Measurements from ENCODE around the gene APOBEC3H.
"Not testable (repeated sequence)": the region's sequence is repeated elsewhere in the genome, so short reads cannot be mapped to it uniquely, and the experiment has no call there.

APOBEC3H gene

DNA sequence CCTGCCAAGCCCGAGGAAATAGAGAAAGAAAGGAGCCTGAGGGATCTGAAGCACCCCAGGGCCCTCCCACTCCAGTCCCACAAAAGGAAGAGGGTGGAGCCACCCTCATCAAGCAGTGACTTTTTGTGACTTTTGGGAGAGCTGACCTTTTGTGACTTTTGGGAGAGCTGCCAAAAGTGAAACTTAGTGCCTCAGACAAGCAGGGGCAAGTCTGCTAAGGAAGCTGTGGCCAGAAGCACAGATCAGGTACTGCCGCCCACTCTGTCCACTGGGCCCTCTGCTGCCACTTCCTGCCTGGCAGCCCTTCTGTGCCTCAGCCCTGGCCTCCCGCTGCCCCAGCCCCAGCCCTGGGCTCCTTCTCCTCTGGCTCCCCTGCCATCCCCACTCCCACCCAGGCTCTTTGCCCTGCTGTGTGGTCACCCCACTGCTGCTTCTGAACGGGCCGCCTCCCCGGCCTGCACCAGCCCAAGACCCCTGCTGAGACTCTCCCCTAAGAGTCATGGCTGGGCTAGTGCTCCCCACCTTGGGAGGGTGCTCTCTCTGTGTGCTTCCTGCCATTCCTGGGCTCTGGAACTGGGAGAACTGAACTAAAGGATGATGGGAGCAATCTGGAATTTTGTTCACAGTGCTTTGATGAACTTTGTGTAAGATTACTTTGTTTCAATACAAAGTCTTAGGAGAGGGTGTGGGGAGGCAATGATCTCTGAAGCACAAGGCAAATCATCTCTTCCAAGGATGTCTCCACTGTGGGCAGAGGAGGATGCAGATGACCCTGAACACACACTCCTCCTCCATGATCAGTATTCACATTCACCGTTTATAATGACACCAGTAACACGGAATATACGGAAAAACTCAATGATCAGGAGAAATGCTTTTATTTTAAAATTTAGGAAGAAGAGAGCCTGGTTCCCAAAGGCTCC lies at the start of gene APOBEC3H:
Gene APOBEC3H, plus strand, starts transcription at position 147 of the 923 bp plus-strand sequence. CDS start 3,035 bp downstream, outside the sequence.
- DNase-seq: no peak

DNA sequence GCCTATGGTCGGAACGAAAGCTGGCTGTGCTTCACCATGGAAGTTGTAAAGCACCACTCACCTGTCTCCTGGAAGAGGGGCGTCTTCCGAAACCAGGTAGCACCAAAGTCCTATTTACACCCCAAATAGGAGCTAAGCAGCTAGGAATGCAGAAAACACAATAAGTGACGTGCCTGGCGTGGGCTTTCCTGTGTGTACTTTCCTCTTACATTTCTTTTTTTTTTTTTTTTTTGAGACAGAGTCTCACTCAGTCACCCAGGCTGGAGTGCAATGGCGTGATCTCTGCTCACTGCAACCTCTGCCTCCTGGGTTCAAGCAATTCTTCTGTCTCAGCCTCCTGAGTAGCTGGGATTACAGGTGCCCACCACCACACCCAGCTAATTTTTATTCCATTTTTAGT lies 47.6 kb upstream of the APOBEC3H start:
- DNase-seq: not testable (repeated sequence)

GRCh38 chr22:39051844-39052495 lies 45.1 kb upstream of the APOBEC3H start:
- DNase-seq: not testable (repeated sequence)

DNA sequence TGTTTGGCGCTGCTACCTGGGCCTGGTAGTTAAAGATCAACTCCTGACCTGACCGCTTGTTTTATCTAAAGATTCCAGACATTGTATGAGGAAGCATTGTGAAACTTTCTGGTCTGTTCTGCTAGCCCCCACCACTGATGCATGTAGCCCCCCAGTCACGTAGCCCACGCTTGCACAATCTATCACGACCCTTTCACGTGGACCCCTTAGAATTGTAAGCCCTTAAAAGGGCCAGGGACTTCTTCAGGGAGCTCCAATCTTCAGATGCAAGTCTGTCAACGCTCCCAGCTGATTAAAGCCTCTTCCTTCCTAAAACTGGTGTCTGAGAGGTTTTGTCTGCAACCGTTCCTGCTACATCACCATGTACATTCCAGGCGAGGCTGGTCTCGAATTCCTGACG lies 41.4 kb upstream of the APOBEC3H start:
- no peak for DNase-seq

GRCh38 chr22:39061290-39061689 lies 35.8 kb upstream of the APOBEC3H start:
- not testable (repeated sequence) for DNase-seq

DNA sequence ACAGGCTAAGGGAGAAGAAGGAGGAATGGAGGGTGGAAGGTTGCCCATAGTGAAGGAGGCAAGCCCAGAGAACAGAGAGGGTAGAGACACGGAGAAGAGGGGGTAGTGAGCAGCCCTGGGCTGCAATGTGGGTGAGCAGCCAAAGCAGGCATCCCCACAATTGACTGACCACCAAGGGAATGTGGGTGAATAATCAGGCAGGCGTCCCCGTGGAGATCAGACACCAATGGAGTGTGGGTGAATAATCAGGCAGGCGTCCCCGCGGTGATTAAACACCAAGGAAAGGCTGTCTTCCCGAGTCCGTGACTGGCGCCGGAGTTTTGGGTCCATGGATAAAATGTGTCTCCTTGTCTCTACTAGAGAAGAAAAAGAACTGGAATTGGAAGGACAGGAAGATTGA lies 35.1 kb upstream of the APOBEC3H start:
- not testable (repeated sequence) for DNase-seq

GRCh38 chr22:39063904-39064303 lies 33.1 kb upstream of the APOBEC3H start:
- not testable (repeated sequence) for DNase-seq

GRCh38 chr22:39066442-39067276 lies 30.4 kb upstream of the APOBEC3H start:
- DNase-seq: not testable (repeated sequence)

DNA sequence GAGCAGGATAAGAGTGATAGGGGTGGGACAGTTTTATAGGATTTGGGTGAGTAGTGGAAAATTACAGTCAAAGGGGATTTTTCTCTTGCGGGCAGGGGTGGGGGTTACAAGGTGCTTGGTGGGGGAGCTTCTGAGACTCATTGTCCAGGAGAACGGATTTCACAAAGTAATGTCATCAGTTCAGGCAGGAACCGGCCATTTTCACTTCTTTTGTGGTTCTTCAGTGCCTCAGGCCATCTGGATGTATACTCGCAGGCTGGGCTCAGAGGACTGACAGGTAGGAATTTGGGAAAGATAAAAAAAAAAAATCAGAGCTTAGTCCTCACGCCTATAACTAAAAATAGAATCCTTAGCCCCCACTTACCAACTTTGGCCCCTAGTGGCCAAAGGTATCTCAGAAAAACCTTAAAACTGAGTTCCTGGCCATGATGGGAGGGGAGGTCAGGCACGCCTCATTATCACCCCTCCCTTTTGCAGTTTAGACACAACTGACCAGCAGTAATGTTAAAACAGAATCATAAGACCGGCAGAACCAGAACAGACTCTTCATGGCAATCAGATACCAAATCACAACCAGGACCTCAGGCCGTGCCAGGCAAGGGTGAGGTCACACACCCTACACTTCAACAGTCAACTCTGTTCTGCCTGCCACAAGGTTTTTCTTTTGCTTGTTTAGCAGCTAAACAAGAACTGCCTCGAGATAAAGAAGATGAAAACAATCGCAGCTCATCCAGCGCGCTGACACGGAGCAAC lies 28.8 kb upstream of the APOBEC3H start:
- DNase-seq: no peak

DNA sequence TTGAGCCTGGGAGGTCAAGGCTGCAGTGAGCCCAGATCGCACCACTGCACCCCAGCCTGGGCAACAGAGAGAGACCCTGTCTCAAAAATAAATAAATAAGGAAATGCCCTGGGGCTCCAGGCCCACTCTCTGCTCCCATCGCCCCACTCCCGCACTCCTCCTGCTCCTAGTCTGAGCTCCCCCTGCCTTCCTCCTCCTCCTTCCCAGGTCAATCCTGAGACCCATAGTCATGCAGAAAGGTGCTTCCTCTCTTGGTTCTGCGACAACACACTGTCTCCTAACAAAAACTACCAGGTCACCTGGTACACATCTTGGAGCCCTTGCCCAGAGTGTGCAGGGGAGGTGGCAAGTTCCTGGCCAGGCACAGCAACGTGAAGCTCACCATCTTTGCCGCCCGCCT lies 26.9 kb upstream of the APOBEC3H start:
- no peak for DNase-seq

DNA sequence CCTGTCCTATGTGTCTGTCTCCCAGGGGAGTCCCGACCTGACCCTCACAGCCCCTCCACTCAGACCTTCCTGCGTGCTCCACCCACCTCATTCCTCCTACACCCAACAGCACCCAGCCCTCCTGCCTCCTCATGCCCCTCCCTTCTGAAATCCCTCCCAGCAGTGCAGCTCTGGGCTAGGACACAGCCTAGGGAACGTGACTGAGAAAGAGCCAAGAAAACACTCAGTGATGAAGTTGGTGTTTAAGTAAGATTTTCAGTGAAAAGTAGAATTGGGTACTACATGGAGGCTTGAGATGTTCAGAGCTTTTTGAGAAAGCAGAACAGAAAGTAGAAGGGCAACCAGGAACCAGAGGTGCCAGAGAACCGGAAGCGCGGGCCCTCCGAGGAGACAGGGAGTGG lies 24.5 kb upstream of the APOBEC3H start:
- DNase-seq: not testable (repeated sequence)

DNA sequence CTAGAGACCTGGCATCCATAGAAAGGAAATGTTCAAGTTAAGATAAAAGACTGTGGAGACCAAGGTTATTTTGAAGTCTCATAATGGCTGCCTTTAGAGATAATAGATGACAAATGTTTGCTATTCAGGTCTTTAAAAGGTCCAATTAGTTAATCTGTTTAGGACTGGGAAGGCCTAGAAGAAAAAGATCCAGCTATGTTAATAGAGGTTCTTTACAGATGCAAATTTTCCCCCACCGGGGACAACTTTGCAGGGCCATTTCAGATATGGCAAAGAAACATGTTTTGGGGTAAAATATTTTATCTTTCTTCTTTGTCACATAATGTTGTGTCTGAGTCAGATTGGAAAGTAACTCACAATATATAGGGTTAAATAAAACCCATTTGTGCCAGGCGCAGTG lies 23.1 kb upstream of the APOBEC3H start:
- DNase-seq: no peak

- not testable (repeated sequence) for DNase-seq
Measured at GRCh38 chr22:39076155-39077025, 20.7 kb upstream of the APOBEC3H start.

DNA sequence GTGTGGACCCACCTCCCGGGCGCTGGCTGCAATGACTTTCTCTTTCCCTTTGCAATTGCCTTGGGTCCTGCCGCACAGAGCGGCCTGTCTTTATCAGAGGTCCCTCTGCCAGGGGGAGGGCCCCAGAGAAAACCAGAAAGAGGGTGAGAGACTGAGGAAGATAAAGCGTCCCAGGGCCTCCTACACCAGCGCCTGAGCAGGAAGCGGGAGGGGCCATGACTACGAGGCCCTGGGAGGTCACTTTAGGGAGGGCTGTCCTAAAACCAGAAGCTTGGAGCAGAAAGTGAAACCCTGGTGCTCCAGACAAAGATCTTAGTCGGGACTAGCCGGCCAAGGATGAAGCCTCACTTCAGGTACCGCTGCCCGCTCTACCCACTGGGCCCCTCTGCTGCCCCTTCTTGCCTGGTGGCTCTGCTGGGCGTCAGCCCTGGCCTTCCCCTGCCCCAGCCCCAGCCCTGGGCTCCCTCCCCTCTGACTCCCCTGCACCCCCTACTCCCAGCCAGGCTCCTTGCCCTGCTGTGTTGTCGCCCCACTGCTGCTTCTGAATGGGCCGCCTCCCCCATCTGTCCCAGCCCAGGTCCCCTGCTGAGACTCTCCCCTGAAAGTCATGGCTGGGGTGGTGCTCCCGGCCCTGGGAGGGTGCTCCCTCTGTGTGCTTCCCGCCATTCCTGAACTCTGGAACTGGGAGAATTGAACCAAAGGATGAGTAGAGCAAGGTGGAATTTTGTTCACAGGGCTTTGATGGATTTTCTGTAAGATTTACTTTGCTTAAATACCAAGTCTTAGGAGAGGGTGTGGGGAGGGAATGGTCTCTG lies 19.8 kb upstream of the APOBEC3H start, which contains the start of gene APOBEC3G:
Gene APOBEC3G, plus strand, starts transcription at position 250 of the 815 bp plus-strand sequence. Its CDS starts 87 bp downstream, at position 337.
- DNase-seq: peak; percentile 55

GRCh38 chr22:39077912-39078311 lies 19.1 kb upstream of the APOBEC3H start:
- DNase-seq: not testable (repeated sequence)

DNA sequence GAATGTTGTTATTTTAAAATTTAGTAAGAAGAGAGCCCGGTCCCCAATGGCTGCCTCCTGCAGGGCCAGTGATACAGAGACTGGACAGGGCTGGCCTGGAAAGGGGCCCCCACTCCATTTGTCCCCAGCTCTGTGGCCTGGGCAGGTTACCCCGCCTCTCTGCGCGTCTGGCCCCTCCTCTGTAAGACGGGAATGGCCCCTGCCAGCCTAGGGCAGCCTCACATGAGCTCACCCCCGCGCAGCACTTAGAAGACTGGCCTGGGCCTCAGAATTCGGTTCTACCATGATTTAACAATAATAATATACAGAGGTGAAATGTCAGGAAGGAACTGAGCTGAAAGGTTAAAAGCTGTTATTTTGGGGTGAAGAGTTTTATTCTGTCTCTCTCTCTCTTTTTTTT lies 18.7 kb upstream of the APOBEC3H start:
- no peak for DNase-seq

DNA sequence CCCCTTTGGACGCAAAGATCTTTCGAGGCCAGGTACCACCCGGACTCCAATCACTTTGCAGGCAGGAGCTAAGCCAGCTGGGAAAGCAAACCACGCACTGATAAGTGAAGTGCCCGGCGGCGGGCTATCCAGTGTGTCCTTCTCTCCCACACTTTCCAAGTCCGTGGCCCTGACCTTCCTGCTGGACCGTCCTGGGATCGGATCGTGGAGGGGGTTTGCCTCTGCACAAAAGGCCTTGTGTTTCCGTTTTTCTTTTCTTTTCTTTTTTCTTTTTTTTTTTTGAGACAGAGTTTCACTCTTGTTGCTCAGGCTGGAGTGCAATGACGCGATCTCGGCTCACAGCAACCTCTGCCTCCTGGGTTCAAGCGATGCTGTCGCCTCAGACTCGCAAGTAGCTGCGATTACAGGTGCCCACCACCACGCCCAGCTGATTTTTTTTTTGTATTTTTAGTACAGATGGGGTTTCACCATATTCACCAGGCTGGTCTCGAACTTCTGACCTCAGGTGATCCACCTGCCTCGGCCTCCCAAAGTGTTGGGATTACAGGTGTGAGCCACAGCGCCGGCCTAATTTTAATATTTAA lies 17.9 kb upstream of the APOBEC3H start:
- DNase-seq: not testable (repeated sequence)

DNA sequence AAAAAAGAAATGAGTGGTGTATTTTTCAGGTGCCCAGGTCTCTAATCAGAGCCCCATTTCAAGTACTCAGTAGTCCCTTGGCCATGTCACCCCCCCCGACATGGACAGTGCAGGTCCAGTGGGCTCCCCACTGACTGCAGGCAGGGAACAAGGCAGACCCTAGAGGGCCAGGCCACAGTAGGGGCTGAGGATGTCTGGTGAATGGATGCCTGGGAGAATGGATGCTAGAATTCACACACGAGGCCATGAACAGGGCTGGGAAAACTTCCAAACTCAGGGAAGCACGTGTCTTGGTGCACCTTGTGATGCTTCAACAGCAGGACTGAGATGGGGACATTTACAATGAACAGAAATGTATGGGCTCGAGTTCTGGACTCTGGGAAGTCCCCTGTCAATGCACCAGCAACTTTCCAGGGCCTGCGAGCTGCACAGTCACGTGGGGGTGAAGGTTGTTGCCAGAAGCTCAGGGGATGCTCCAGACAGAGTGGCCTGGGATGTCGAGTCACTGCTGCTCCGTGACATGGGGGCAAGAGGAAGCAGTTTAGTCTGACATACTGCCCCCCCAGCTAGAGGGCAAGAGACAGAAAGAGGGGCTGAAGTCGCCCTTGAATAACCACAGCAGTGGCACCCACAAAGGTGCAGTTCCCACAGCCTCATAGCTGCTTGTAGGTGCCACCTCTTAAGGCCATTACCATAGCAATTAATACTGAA lies 16.8 kb upstream of the APOBEC3H start:
- DNase-seq: no peak

- no peak for DNase-seq
Measured at GRCh38 chr22:39081016-39081415, 16.0 kb upstream of the APOBEC3H start.

Data from right hindlimb (tissue), 1 donor.